ENCODE measurements around the gene NELL1.

The NELL1 gene

DNA sequence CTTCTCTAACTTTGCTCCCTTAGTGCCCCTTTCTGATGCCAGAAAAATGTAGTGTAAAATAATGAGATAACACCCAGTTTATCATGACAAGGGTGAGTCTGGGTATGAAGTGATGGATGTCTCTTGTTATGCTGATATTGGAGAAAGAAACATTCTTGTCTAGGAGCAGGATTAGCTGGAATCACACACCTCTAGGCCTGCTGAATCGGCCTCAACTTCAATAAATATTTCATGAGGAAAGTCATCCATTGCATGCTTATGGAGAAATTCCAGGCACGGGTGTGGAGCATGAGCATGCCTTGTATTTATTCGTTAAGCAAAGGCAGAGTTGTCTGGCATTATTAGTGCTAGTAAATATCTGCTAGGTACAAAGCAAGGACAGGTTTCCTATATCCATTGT, 113.4 kb downstream of the NELL1 start:
- WGBS = 64% methylated on average over 2 of the region's 3 CpGs
- H2AK5ac ChIP-seq (ENCODE audit: low read length, severe bottlenecking) = no peak overlapping the region

GRCh38 chr11:20783220-20783619, 113.8 kb downstream of the NELL1 start:
- Histone ChIP-seq H4K8ac (ENCODE audit: low read length) (no peak overlapping the region), H3K4ac (ENCODE audit: low read depth in 1 of 2, low read length in 2 of 2) (no peak overlapping the region), H3K4me2 (ENCODE audit: low read length, poor library complexity, severe bottlenecking) (no peak overlapping the region), H3K4me3 (ENCODE audit: insufficient read depth in 1 of 2, low read depth in 1 of 2, low read length in 2 of 2) (no peak overlapping the region), H3K27me3 (ENCODE audit: control insufficient read depth in 1 of 2, insufficient read depth in 1 of 2, low read length in 2 of 2) (no peaks in the 10 kb centered on the region), H2BK12ac (ENCODE audit: low read length in 2 of 2) (no peak overlapping the region), H3K36me3 (ENCODE audit: control insufficient read depth in 1 of 2, insufficient read depth in 2 of 2, low read depth in 1 of 2, low read length in 2 of 2) (no peaks in the 10 kb centered on the region), H3K14ac (ENCODE audit: low read length in 2 of 2) (no peak overlapping the region), H3K18ac (ENCODE audit: low read depth in 1 of 2, low read length in 2 of 2) (no peak overlapping the region), H2AFZ (ENCODE audit: low read depth, low read length) (no peak overlapping the region), H2BK15ac (ENCODE audit: low read depth, poor library complexity, severe bottlenecking) (no peak overlapping the region), H4K91ac (ENCODE audit: low read length) (no peak overlapping the region), H2AK5ac (ENCODE audit: low read length, severe bottlenecking) (no peak overlapping the region), H3K23ac (ENCODE audit: low read length in 2 of 2) (no peak overlapping the region), H3K9ac (ENCODE audit: low read length) (no peak overlapping the region), H3K27ac (ENCODE audit: low read length, poor library complexity, severe bottlenecking) (no peak overlapping the region), H3K9me3 (ENCODE audit: control insufficient read depth, low read length) (peaks cover 6% of the 10 kb centered on the region), H2BK5ac (ENCODE audit: low read depth, low read length, poor library complexity, severe bottlenecking) (no peak overlapping the region), H3K4me1 (ENCODE audit: control insufficient read depth, insufficient read depth, low read depth, low read length) (no peaks in the 10 kb centered on the region), H3K79me1 (replicated peaks; ENCODE audit: low read length, poor library complexity, severe bottlenecking) (no peaks in the 10 kb centered on the region), H2BK120ac (ENCODE audit: low read depth, low read length) (no peak overlapping the region)
- WGBS = 81% methylated on average over 3 of the region's 4 CpGs
- DNase-seq = no peak

More for the DNA sequence above, 113.4 kb downstream of the NELL1 start:
- Histone ChIP-seq H2BK15ac (ENCODE audit: low read depth, poor library complexity, severe bottlenecking) (no peak overlapping the region), H3K18ac (ENCODE audit: low read depth in 1 of 2, low read length in 2 of 2) (no peak overlapping the region), H3K79me1 (replicated peaks; ENCODE audit: low read length, poor library complexity, severe bottlenecking) (no peaks in the 10 kb centered on the region), H4K8ac (ENCODE audit: low read length) (no peak overlapping the region), H3K4ac (ENCODE audit: low read depth in 1 of 2, low read length in 2 of 2) (no peak overlapping the region), H4K91ac (ENCODE audit: low read length) (no peak overlapping the region), H3K9me3 (ENCODE audit: control insufficient read depth, low read length) (peaks cover 6% of the 10 kb centered on the region), H2BK12ac (ENCODE audit: low read length in 2 of 2) (no peak overlapping the region), H3K4me2 (ENCODE audit: low read length, poor library complexity, severe bottlenecking) (no peak overlapping the region), H3K27ac (ENCODE audit: low read length, poor library complexity, severe bottlenecking) (no peak overlapping the region), H3K4me1 (ENCODE audit: control insufficient read depth, insufficient read depth, low read depth, low read length) (no peaks in the 10 kb centered on the region), H3K9ac (ENCODE audit: low read length) (no peak overlapping the region), H3K36me3 (ENCODE audit: control insufficient read depth in 1 of 2, insufficient read depth in 2 of 2, low read depth in 1 of 2, low read length in 2 of 2) (no peaks in the 10 kb centered on the region), H3K14ac (ENCODE audit: low read length in 2 of 2) (no peak overlapping the region), H2BK120ac (ENCODE audit: low read depth, low read length) (no peak overlapping the region), H3K4me3 (ENCODE audit: insufficient read depth in 1 of 2, low read depth in 1 of 2, low read length in 2 of 2) (no peak overlapping the region), H2BK5ac (ENCODE audit: low read depth, low read length, poor library complexity, severe bottlenecking) (no peak overlapping the region), H2AFZ (ENCODE audit: low read depth, low read length) (no peak overlapping the region), H3K27me3 (ENCODE audit: control insufficient read depth in 1 of 2, insufficient read depth in 1 of 2, low read length in 2 of 2) (no peaks in the 10 kb centered on the region), H3K23ac (ENCODE audit: low read length in 2 of 2) (no peak overlapping the region)
- no peak for DNase-seq

- 65% methylated on average over 4 of the region's 7 CpGs for WGBS
- no peak overlapping the region for H4K8ac ChIP-seq (ENCODE audit: low read length)
- no peak overlapping the region for H3K4ac ChIP-seq (ENCODE audit: low read depth in 1 of 2, low read length in 2 of 2)
- no peak overlapping the region for H3K9ac ChIP-seq (ENCODE audit: low read length)
- no peak overlapping the region for H3K4me3 ChIP-seq (ENCODE audit: insufficient read depth in 1 of 2, low read depth in 1 of 2, low read length in 2 of 2)
- no peak overlapping the region for H2AK5ac ChIP-seq (ENCODE audit: low read length, severe bottlenecking)
- H3K4me1 ChIP-seq (ENCODE audit: control insufficient read depth, insufficient read depth, low read depth, low read length) = no peaks in the 10 kb centered on the region
- no peak overlapping the region for H3K23ac ChIP-seq (ENCODE audit: low read length in 2 of 2)
- H3K27ac ChIP-seq (ENCODE audit: low read length, poor library complexity, severe bottlenecking) = no peak overlapping the region
- no peak overlapping the region for H3K14ac ChIP-seq (ENCODE audit: low read length in 2 of 2)
- H2AFZ ChIP-seq (ENCODE audit: low read depth, low read length) = no peak overlapping the region
- H2BK120ac ChIP-seq (ENCODE audit: low read depth, low read length) = no peak overlapping the region
- DNase-seq = no peak
- H3K79me1 ChIP-seq (replicated peaks; ENCODE audit: low read length, poor library complexity, severe bottlenecking) = no peaks in the 10 kb centered on the region
- H2BK15ac ChIP-seq (ENCODE audit: low read depth, poor library complexity, severe bottlenecking) = no peak overlapping the region
- no peaks in the 10 kb centered on the region for H3K36me3 ChIP-seq (ENCODE audit: control insufficient read depth in 1 of 2, insufficient read depth in 2 of 2, low read depth in 1 of 2, low read length in 2 of 2)
- no peak overlapping the region for H2BK12ac ChIP-seq (ENCODE audit: low read length in 2 of 2)
- H4K91ac ChIP-seq (ENCODE audit: low read length) = no peak overlapping the region
- no peak overlapping the region for H3K4me2 ChIP-seq (ENCODE audit: low read length, poor library complexity, severe bottlenecking)
- H3K27me3 ChIP-seq (ENCODE audit: control insufficient read depth in 1 of 2, insufficient read depth in 1 of 2, low read length in 2 of 2) = no peaks in the 10 kb centered on the region
- no peak overlapping the region for H3K18ac ChIP-seq (ENCODE audit: low read depth in 1 of 2, low read length in 2 of 2)
- no peak overlapping the region for H2BK5ac ChIP-seq (ENCODE audit: low read depth, low read length, poor library complexity, severe bottlenecking)
- no peaks in the 10 kb centered on the region for H3K9me3 ChIP-seq (ENCODE audit: control insufficient read depth, low read length)
These were observed 121.2 kb downstream of the NELL1 start for GRCh38 chr11:20790622-20791021.

- no peaks in the 10 kb centered on the region for H3K27me3 ChIP-seq (ENCODE audit: control insufficient read depth in 1 of 2, insufficient read depth in 1 of 2, low read length in 2 of 2)
- H3K18ac ChIP-seq (ENCODE audit: low read depth in 1 of 2, low read length in 2 of 2) = no peak overlapping the region
- H3K9me3 ChIP-seq (ENCODE audit: control insufficient read depth, low read length) = no peaks in the 10 kb centered on the region
- no peak for DNase-seq
- H2BK12ac ChIP-seq (ENCODE audit: low read length in 2 of 2) = no peak overlapping the region
- H2BK15ac ChIP-seq (ENCODE audit: low read depth, poor library complexity, severe bottlenecking) = no peak overlapping the region
- no peak overlapping the region for H3K27ac ChIP-seq (ENCODE audit: low read length, poor library complexity, severe bottlenecking)
- H2BK120ac ChIP-seq (ENCODE audit: low read depth, low read length) = no peak overlapping the region
- no peaks in the 10 kb centered on the region for H3K4me1 ChIP-seq (ENCODE audit: control insufficient read depth, insufficient read depth, low read depth, low read length)
- no peak overlapping the region for H3K4ac ChIP-seq (ENCODE audit: low read depth in 1 of 2, low read length in 2 of 2)
- H3K4me2 ChIP-seq (ENCODE audit: low read length, poor library complexity, severe bottlenecking) = no peak overlapping the region
- H3K36me3 ChIP-seq (ENCODE audit: control insufficient read depth in 1 of 2, insufficient read depth in 2 of 2, low read depth in 1 of 2, low read length in 2 of 2) = no peaks in the 10 kb centered on the region
- H3K9ac ChIP-seq (ENCODE audit: low read length) = no peak overlapping the region
- H3K79me1 ChIP-seq (replicated peaks; ENCODE audit: low read length, poor library complexity, severe bottlenecking) = no peaks in the 10 kb centered on the region
- 66% methylated on average over 2 of the region's 3 CpGs for WGBS
- no peak overlapping the region for H3K14ac ChIP-seq (ENCODE audit: low read length in 2 of 2)
- no peak overlapping the region for H4K8ac ChIP-seq (ENCODE audit: low read length)
- H4K91ac ChIP-seq (ENCODE audit: low read length) = no peak overlapping the region
- H2BK5ac ChIP-seq (ENCODE audit: low read depth, low read length, poor library complexity, severe bottlenecking) = no peak overlapping the region
- no peak overlapping the region for H3K4me3 ChIP-seq (ENCODE audit: insufficient read depth in 1 of 2, low read depth in 1 of 2, low read length in 2 of 2)
- H2AK5ac ChIP-seq (ENCODE audit: low read length, severe bottlenecking) = no peak overlapping the region
- no peak overlapping the region for H3K23ac ChIP-seq (ENCODE audit: low read length in 2 of 2)
- no peak overlapping the region for H2AFZ ChIP-seq (ENCODE audit: low read depth, low read length)
These were observed 125.6 kb downstream of the NELL1 start for GRCh38 chr11:20795005-20795404.

Measured in mesenchymal stem cell (in vitro differentiated cells and primary cell).